GM19397 (cell line): ENCODE results near the gene DTD1.
A peak's percentile ranks its signal among the peaks of the same experiment; 100 is the strongest.
"Not testable (repeated sequence)": the region's sequence is repeated elsewhere in the genome, so short reads cannot be mapped to it uniquely, and the experiment has no call there.

Experiments used
- ATAC-seq: cut with Tn5 transposase; IDR thresholded peaks from one replicate; pipeline ENCODE4 v1.9.1; 2021; ENCODE audit warnings: mild to moderate bottlenecking, moderate library complexity; ENCODE audit not compliant: unreplicated experiment

Gene DTD1

GRCh38 chr20:18783385-18783959, 195.6 kb downstream of the DTD1 start:
- no peak for ATAC-seq

- ATAC-seq, result not testable (repeated sequence)
Observed at GRCh38 chr20:18787046-18787445, 199.2 kb downstream of the DTD1 start.

- ATAC-seq, result no peak
Observed at GRCh38 chr20:18788021-18788420, 200.2 kb downstream of the DTD1 start.

- no peak for ATAC-seq
Observed at GRCh38 chr20:18790787-18791186, 202.9 kb downstream of the DTD1 start.

- ATAC-seq, result peak; percentile 99
Observed at GRCh38 chr20:18793625-18794427, 206.0 kb downstream of the DTD1 start.

GRCh38 chr20:18794428-18794787, 206.6 kb downstream of the DTD1 start:
- ATAC-seq, result no peak

GRCh38 chr20:18795366-18795765, 207.5 kb downstream of the DTD1 start:
- no peak for ATAC-seq

GRCh38 chr20:18796282-18796833, 208.5 kb downstream of the DTD1 start:
- ATAC-seq, result no peak

- no peak for ATAC-seq
Observed at GRCh38 chr20:18801516-18801915, 213.7 kb downstream of the DTD1 start.

- ATAC-seq, result peak; percentile 80
Observed at GRCh38 chr20:18802012-18802634, 214.3 kb downstream of the DTD1 start.

GRCh38 chr20:18805881-18806280, 218.0 kb downstream of the DTD1 start:
- ATAC-seq, result no peak

GRCh38 chr20:18808712-18809111, 220.9 kb downstream of the DTD1 start:
- ATAC-seq, result no peak

GRCh38 chr20:18811186-18811585, 223.3 kb downstream of the DTD1 start:
- no peak for ATAC-seq

GRCh38 chr20:18811904-18812303, 224.1 kb downstream of the DTD1 start:
- no peak for ATAC-seq

- ATAC-seq, result no peak
Observed at GRCh38 chr20:18813483-18813882, 225.6 kb downstream of the DTD1 start, which contains the start of gene SCP2D1. TSS of gene SCP2D1 (plus strand) at chr20:18813783. CDS start at chr20:18813816, 33 bp downstream.

- ATAC-seq, result no peak
Observed at GRCh38 chr20:18815194-18815942, 227.5 kb downstream of the DTD1 start.
